Measurements from ENCODE around the gene NR5A1.

The NR5A1 gene

GRCh38 chr9:124457079-124457886 is 49.9 kb downstream of the NR5A1 start:
- ATAC-seq, result no peak

- no peak for ATAC-seq
Measured at GRCh38 chr9:124456341-124457078, 50.7 kb downstream of the NR5A1 start.

- ATAC-seq, result no peak
Measured at GRCh38 chr9:124455820-124456219, 51.4 kb downstream of the NR5A1 start.

GRCh38 chr9:124454791-124455443 is 52.3 kb downstream of the NR5A1 start:
- no peak for ATAC-seq

GRCh38 chr9:124454296-124454695 is 52.9 kb downstream of the NR5A1 start:
- ATAC-seq, result no peak

GRCh38 chr9:124453586-124454191 is 53.5 kb downstream of the NR5A1 start:
- no peak for ATAC-seq

- no peak for ATAC-seq
Measured at GRCh38 chr9:124452841-124453585, 54.2 kb downstream of the NR5A1 start.

GRCh38 chr9:124452326-124452725 is 54.9 kb downstream of the NR5A1 start:
- ATAC-seq, result no peak

GRCh38 chr9:124450931-124451661 is 56.1 kb downstream of the NR5A1 start:
- ATAC-seq, result no peak

- no peak for ATAC-seq
Measured at GRCh38 chr9:124450241-124450924, 56.8 kb downstream of the NR5A1 start, which contains the start of gene ADGRD2. Gene ADGRD2 (plus strand): TSS chr9:124450451. CDS start chr9:124451667, 1,216 bp downstream.

GRCh38 chr9:124449381-124450151 is 57.6 kb downstream of the NR5A1 start:
- ATAC-seq, result no peak

- ATAC-seq, result no peak
Measured at GRCh38 chr9:124448019-124448418, 59.2 kb downstream of the NR5A1 start.

GRCh38 chr9:124447297-124447661 is 59.9 kb downstream of the NR5A1 start:
- no peak for ATAC-seq

- ATAC-seq, result no peak
Measured at GRCh38 chr9:124444166-124444565, 63.0 kb downstream of the NR5A1 start.

GRCh38 chr9:124443625-124444024 is 63.6 kb downstream of the NR5A1 start:
- ATAC-seq, result no peak

- no peak for ATAC-seq
Measured at GRCh38 chr9:124442826-124443225, 64.4 kb downstream of the NR5A1 start.

- no peak for ATAC-seq
Measured at GRCh38 chr9:124442379-124442778, 64.8 kb downstream of the NR5A1 start.

GRCh38 chr9:124441291-124441690 is 65.9 kb downstream of the NR5A1 start:
- no peak for ATAC-seq

- ATAC-seq, result no peak
Measured at GRCh38 chr9:124440786-124441185, 66.4 kb downstream of the NR5A1 start.

GRCh38 chr9:124439686-124440243 is 67.4 kb downstream of the NR5A1 start:
- ATAC-seq, result no peak

Data from activated CD4-positive, CD25-positive, alpha-beta regulatory T cell treated with anti-CD3 and anti-CD28 coated beads, Interleukin-2, amount 50 U/mL, for 24 hours (primary cell).